GM20431 (cell line): ENCODE measurements around the gene CDK6.

Experiments used
- in situ Hi-C: fragments of 300-500 bp; cut with MseI, MboI; formaldehyde crosslinking; loops from one replicate; pipeline ENCODE4 v1.15.0; 2020; ENCODE audit warnings: low sequenced_read_pairs; ENCODE audit not compliant: unreplicated experiment

Gene CDK6

GRCh38 chr7:92799446-92800211 is 36.7 kb downstream of the CDK6 start:
- in situ Hi-C loops: no loop called here

GRCh38 chr7:92798517-92799249 is 37.7 kb downstream of the CDK6 start:
- in situ Hi-C loops: no loop called here

- in situ Hi-C loops: no loop called here
These were observed 38.7 kb downstream of the CDK6 start for GRCh38 chr7:92797693-92798092.

- in situ Hi-C loops: no loop called here
These were observed 39.1 kb downstream of the CDK6 start for GRCh38 chr7:92797284-92797683.

GRCh38 chr7:92794831-92795230 is 41.5 kb downstream of the CDK6 start:
- in situ Hi-C loops: no loop called here

- in situ Hi-C loops: no loop called here
These were observed 42.0 kb downstream of the CDK6 start for GRCh38 chr7:92794391-92794790.

GRCh38 chr7:92793656-92794205 is 42.6 kb downstream of the CDK6 start:
- in situ Hi-C loops: no loop called here

GRCh38 chr7:92790992-92791391 is 45.4 kb downstream of the CDK6 start:
- in situ Hi-C loops: no loop called here

GRCh38 chr7:92788559-92789183 is 47.7 kb downstream of the CDK6 start:
- in situ Hi-C loops: no loop called here

- in situ Hi-C loops: no loop called here
These were observed 50.5 kb downstream of the CDK6 start for GRCh38 chr7:92785923-92786322.

- in situ Hi-C loops: no loop called here
These were observed 51.4 kb downstream of the CDK6 start for GRCh38 chr7:92784935-92785334.

- in situ Hi-C loops: no loop called here
These were observed 52.8 kb downstream of the CDK6 start for GRCh38 chr7:92783260-92784201.

GRCh38 chr7:92782855-92783254 is 53.5 kb downstream of the CDK6 start:
- in situ Hi-C loops: no loop called here

- in situ Hi-C loops: no loop called here
These were observed 54.1 kb downstream of the CDK6 start for GRCh38 chr7:92782236-92782635.

GRCh38 chr7:92781117-92781720 is 55.2 kb downstream of the CDK6 start:
- in situ Hi-C loops: no loop called here

GRCh38 chr7:92778972-92779371 is 57.4 kb downstream of the CDK6 start:
- in situ Hi-C loops: no loop called here

GRCh38 chr7:92777993-92778392 is 58.4 kb downstream of the CDK6 start:
- in situ Hi-C loops: no loop called here

GRCh38 chr7:92773808-92774207 is 62.6 kb downstream of the CDK6 start:
- in situ Hi-C loops: no loop called here

- in situ Hi-C loops: no loop called here
These were observed 66.5 kb downstream of the CDK6 start for GRCh38 chr7:92769844-92770243.

GRCh38 chr7:92769394-92769699 is 67.0 kb downstream of the CDK6 start:
- in situ Hi-C loops: no loop called here
